Central memory CD8-positive, alpha-beta T cell (primary cell): ENCODE results near the gene TMED5.
"Not testable (repeated sequence)": the region's sequence is repeated elsewhere in the genome, so short reads cannot be mapped to it uniquely, and the experiment has no call there.

ENCODE experiments used
- ATAC-seq: fragments of 150-1000 bp; cut with Tn5 transposase; replicated peaks from 2 replicates; pipeline ENCODE4 v1.10.0; 2022; ENCODE audit warnings: mild to moderate bottlenecking, moderate FRiP score, moderate number of reproducible peaks; ENCODE audit not compliant: poor library complexity, severe bottlenecking; ENCODE audit errors: extremely low read depth
- DNase-seq, 2 donors: peaks; one replicate each; pipeline ENCODE4 v3.0.0; 2021; ENCODE audit warnings: low spot score in 2 of 2
- H3K27ac Mint-ChIP-seq: one replicate; pipeline ENCODE4 v1.8.0; 2022; ENCODE audit warnings: low read depth, mild to moderate bottlenecking, moderate library complexity, mixed read lengths
- H3K27me3 Mint-ChIP-seq: one replicate; pipeline ENCODE4 v1.8.0; 2022; ENCODE audit warnings: mixed read lengths
- H3K36me3 Mint-ChIP-seq: one replicate; pipeline ENCODE4 v1.8.0; 2022; ENCODE audit warnings: mild to moderate bottlenecking, moderate library complexity, mixed read lengths; ENCODE audit not compliant: insufficient read depth
- H3K4me1 Mint-ChIP-seq: one replicate; pipeline ENCODE4 v1.8.0; 2022; ENCODE audit warnings: mixed read lengths
- H3K4me3 Mint-ChIP-seq: one replicate; pipeline ENCODE4 v1.8.0; 2022; ENCODE audit warnings: mild to moderate bottlenecking, moderate library complexity, mixed read lengths
- H3K9me3 Mint-ChIP-seq: one replicate; pipeline ENCODE4 v1.8.0; 2022; ENCODE audit warnings: mixed read lengths

The TMED5 gene

GRCh38 chr1:93179886-93180722 lies at the start of gene TMED5:
Gene TMED5, minus strand, starts transcription at chr1:93180413. Its CDS starts 171 bp downstream, at chr1:93180242.
- Mint-ChIP-seq H3K4me1 (peaks cover 52% of the 10 kb centered on the region), H3K36me3 (peaks cover 14% of the 10 kb centered on the region)

DNA sequence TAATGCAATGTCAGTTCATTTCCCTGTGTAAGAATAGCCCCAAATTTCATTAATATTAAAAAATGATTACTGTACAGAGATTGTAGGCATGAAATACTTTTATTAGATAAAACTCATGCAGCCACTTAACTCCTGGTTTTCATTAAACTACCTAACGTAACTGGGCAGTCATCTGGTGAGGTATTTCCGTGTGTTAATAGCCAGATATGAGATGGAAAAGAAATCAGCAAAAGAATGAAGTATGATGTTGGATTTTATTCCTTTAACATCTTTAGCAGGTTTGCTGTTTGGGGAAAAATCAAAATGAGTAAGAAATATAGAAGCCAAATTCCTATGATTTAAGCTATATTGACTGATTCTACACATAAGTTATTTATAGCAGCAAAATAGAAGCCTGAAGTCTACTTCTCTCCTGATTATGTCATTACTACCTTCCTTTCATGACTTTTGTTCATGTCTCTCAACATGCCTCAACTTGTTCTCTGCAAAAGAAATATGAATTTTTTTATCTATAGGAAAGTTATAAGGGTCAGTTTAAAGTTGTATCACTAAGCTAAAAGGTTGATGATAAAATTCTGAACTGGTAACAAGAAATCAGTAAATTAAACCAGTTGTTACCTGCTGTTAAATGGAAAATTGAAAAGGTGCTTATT lies 42.9 kb upstream of the TMED5 start:
- Mint-ChIP-seq H3K36me3 (peaks cover 10% of the 10 kb centered on the region), H3K27me3 (no peaks in the 10 kb centered on the region), H3K27ac (no peak overlapping the region), H3K4me3 (no peak overlapping the region), H3K4me1 (peaks cover 8% of the 10 kb centered on the region), H3K9me3 (no peaks in the 10 kb centered on the region)
- DNase-seq (no peak), ATAC-seq (no peak)

More at GRCh38 chr1:93179886-93180722, at the start of gene TMED5:
- DNase-seq (peak; percentile 89 to 95), ATAC-seq (peak; percentile 80)
- Mint-ChIP-seq H3K27me3 (no peaks in the 10 kb centered on the region), H3K27ac (peak within 1 kb of the TSS; percentile 96), H3K4me3 (peak within 1 kb of the TSS; percentile 89), H3K9me3 (no peaks in the 10 kb centered on the region)

GRCh38 chr1:93221913-93222312 lies 41.7 kb upstream of the TMED5 start:
- no peak overlapping the region for H3K27ac Mint-ChIP-seq
- peaks cover 8% of the 10 kb centered on the region for H3K4me1 Mint-ChIP-seq
- H3K27me3 Mint-ChIP-seq: no peaks in the 10 kb centered on the region
- no peak overlapping the region for H3K4me3 Mint-ChIP-seq
- DNase-seq (no peak), ATAC-seq (no peak)
- no peaks in the 10 kb centered on the region for H3K9me3 Mint-ChIP-seq
- H3K36me3 Mint-ChIP-seq: peaks cover 13% of the 10 kb centered on the region

- not testable (repeated sequence) for H3K27ac Mint-ChIP-seq, H3K36me3 Mint-ChIP-seq, ATAC-seq, H3K27me3 Mint-ChIP-seq, H3K4me3 Mint-ChIP-seq, H3K9me3 Mint-ChIP-seq, H3K4me1 Mint-ChIP-seq, DNase-seq
These were observed 40.5 kb upstream of the TMED5 start for GRCh38 chr1:93220716-93221115.

GRCh38 chr1:93219443-93219842 lies 39.2 kb upstream of the TMED5 start:
- Mint-ChIP-seq H3K36me3 (peaks cover 9% of the 10 kb centered on the region), H3K9me3 (no peaks in the 10 kb centered on the region), H3K27me3 (no peaks in the 10 kb centered on the region), H3K4me1 (peaks cover 8% of the 10 kb centered on the region), H3K27ac (peak overlapping the region; percentile 53), H3K4me3 (peak overlapping the region; percentile 61)
- DNase-seq (no peak), ATAC-seq (no peak)

GRCh38 chr1:93215322-93215721 lies 35.1 kb upstream of the TMED5 start:
- no peak for DNase-seq
- Mint-ChIP-seq H3K27ac (no peak overlapping the region), H3K4me3 (no peak overlapping the region), H3K9me3 (no peaks in the 10 kb centered on the region), H3K27me3 (no peaks in the 10 kb centered on the region), H3K36me3 (peaks cover 14% of the 10 kb centered on the region), H3K4me1 (peaks cover 8% of the 10 kb centered on the region)
- ATAC-seq: no peak

DNA sequence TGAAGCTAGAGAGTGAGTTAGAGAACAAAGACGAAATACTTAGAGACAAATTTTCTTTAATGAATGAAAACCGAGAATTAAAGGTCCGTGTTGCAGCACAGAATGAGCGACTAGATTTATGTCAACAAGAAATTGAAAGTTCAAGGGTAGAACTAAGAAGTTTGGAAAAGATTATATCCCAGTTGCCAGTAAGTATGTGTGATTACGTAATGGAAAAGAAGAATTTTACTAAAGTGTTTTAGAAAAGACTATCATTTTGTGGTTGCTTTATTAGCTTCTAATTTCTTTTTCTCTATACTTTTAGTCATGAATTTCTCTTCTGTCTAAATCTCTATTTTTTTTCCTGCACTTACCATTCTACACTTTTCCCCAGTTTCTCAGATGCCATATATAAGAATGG lies 27.0 kb upstream of the TMED5 start:
- Mint-ChIP-seq H3K36me3 (peaks cover 7% of the 10 kb centered on the region), H3K4me1 (no peaks in the 10 kb centered on the region), H3K27me3 (no peaks in the 10 kb centered on the region), H3K9me3 (no peaks in the 10 kb centered on the region), H3K4me3 (no peak overlapping the region), H3K27ac (no peak overlapping the region)
- DNase-seq (no peak), ATAC-seq (no peak)

DNA sequence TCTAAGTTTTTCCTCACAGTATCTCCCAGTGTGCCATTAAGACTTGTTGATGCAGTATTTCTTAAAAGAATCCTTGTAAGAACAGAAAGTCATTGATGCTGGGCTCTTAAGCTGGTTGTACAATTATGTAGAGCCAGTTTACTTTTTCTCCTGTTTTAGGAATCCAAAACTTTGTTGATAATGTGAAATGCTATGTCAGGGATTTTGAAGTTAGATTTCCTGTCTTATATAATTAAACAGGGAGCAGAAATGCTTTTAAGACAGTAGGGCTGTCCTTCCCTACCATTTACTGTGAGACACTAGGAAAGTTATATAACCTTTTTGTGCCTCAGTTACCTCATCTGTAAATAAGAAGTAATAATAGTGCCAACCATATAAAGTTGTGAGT lies 26.3 kb upstream of the TMED5 start:
- Mint-ChIP-seq H3K4me3 (no peak overlapping the region), H3K27me3 (no peaks in the 10 kb centered on the region), H3K36me3 (peaks cover 7% of the 10 kb centered on the region), H3K9me3 (no peaks in the 10 kb centered on the region), H3K4me1 (no peaks in the 10 kb centered on the region), H3K27ac (no peak overlapping the region)
- DNase-seq (no peak), ATAC-seq (no peak)

DNA sequence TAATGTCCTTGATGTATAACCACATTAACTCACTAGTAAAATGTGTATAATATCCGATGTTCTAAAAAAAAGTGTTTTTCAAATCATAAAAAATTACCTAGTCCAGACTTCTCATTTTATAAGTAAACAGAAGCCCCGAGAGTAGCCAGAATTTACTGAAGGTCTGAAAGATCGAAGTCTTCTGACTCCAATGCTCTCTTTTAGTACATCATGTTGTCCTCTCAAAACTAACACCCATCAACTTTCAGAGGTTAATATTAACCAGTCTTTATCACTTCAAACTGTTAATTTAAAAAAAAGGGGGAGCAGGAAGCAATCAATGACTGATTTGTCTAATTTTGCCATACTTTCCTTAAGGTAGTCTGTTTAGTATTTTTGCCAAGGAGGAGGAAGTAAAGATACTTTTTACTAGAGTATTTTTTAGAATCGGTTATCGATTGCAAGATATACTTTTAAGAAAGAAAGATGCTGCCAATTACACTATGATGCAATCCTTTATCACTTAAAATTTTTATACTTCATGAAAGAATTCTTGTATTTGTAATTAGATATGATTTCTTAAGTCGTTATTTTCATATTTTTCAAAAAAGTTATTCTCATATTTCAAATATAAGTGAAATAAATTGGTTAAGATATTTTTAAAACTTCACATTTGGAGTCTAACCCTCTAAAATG lies 25.8 kb upstream of the TMED5 start:
- Mint-ChIP-seq H3K4me3 (no peak overlapping the region), H3K9me3 (no peaks in the 10 kb centered on the region), H3K4me1 (no peaks in the 10 kb centered on the region), H3K27ac (no peak overlapping the region), H3K36me3 (peaks cover 7% of the 10 kb centered on the region), H3K27me3 (no peaks in the 10 kb centered on the region)
- no peak for ATAC-seq
- no peak for DNase-seq

DNA sequence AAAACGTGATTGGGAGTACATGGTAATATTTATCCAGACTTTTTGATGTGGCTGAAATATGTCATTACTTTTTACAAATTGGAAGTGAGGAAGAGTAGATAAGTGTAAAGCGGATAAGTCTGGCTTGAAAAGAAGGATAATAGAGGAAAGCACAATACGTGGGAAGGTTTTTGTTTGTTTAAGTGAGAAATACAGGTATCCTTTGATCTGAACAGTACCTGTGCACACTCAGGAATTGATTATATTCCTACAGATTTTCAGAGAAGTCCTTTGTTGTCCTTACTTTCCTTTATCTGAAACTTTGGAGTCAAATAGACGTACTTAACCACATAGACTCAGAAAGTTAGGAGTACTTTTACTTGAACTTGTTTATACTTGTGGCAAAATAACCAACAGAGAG lies 20.5 kb upstream of the TMED5 start:
- no peak for DNase-seq
- no peak for ATAC-seq
- Mint-ChIP-seq H3K9me3 (no peaks in the 10 kb centered on the region), H3K27ac (no peak overlapping the region), H3K4me3 (no peak overlapping the region), H3K4me1 (no peaks in the 10 kb centered on the region), H3K36me3 (peaks cover 3% of the 10 kb centered on the region), H3K27me3 (no peaks in the 10 kb centered on the region)

- Mint-ChIP-seq H3K9me3 (no peaks in the 10 kb centered on the region), H3K36me3 (peaks cover 3% of the 10 kb centered on the region), H3K27me3 (no peaks in the 10 kb centered on the region), H3K4me1 (peaks cover 1% of the 10 kb centered on the region), H3K27ac (no peak overlapping the region), H3K4me3 (no peak overlapping the region)
- ATAC-seq: no peak
- DNase-seq: no peak
These were observed 19.9 kb upstream of the TMED5 start for GRCh38 chr1:93200086-93200620.

DNA sequence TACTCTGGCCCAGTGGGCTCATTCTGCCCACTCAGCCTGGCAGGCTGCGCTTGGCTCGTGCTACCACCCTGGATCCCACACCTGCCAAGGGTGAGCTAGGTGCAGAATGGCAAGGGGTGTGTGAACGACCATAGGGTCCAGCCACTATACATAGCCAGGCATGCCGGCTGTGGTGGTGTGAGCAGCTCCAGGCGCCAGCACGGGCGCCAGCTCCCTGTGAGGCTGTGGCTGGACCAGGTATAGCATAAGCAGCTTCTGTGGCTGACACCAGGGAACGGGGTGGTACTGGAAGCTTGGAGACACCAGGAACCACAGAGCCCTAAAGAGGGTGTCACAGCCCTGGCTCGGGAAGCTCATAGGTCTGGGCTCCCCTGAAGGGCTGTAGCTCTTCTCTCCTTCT lies 18.9 kb upstream of the TMED5 start:
- Mint-ChIP-seq H3K9me3 (no peaks in the 10 kb centered on the region), H3K36me3 (peaks cover 3% of the 10 kb centered on the region), H3K4me3 (no peak overlapping the region), H3K27ac (no peak overlapping the region), H3K4me1 (peaks cover 8% of the 10 kb centered on the region), H3K27me3 (no peaks in the 10 kb centered on the region)
- DNase-seq (no peak), ATAC-seq (no peak)
